Measurements from ENCODE around the gene CENPE.
A peak's percentile ranks its signal among the peaks of the same experiment; 100 is the strongest.

Gene CENPE

DNA sequence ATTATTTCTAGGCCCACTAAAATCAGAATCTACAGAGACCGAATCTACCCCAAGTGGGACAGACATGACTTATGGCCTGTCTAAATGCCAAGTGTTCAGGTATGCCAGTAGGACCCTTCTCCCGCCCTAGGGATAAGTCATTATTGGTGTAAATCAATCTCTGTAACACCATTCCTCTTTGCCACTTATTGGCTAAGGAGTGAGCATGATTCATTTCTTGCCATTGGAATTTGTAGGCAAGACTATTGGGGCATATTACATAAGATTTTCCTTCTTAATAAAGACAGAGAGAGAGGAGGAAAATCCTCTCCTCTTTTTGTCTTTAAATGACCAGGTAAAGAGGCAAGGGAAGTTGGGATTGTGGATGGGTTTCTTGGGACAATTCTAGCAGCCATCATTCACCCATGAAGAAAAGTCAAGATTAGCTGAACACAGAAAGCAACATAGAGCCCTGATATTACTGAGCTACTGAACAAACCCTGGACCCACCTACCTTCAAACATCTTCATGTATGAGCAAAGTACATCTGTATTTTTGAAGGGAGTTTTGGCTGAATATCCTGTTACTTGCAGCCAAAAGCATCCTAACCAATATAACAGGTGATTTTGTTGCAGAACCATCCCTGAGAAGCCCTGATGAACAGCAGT lies 124.2 kb downstream of the CENPE start:
- no peak for TF ChIP-seq CTCF (IDR thresholded peaks at IDR 0.05; ENCODE audit: low read depth, low read length)
- peak in 1 of 2 donors; percentile 18 for DNase-seq (ENCODE audit: low read depth in 2 of 2)
- no peak overlapping the region for H3K4me3 ChIP-seq (replicated peaks in 1 of 2; ENCODE audit: low read depth in 2 of 2, low read length in 2 of 2)

GRCh38 chr4:103067841-103068547 lies 130.1 kb downstream of the CENPE start:
- no peak overlapping the region for H3K4me3 ChIP-seq (replicated peaks in 1 of 2; ENCODE audit: low read depth in 2 of 2, low read length in 2 of 2)
- DNase-seq (ENCODE audit: low read depth in 2 of 2), result peak in 1 of 2 donors; percentile 59
- no peak for TF ChIP-seq CTCF (IDR thresholded peaks at IDR 0.05; ENCODE audit: low read depth, low read length)

DNA sequence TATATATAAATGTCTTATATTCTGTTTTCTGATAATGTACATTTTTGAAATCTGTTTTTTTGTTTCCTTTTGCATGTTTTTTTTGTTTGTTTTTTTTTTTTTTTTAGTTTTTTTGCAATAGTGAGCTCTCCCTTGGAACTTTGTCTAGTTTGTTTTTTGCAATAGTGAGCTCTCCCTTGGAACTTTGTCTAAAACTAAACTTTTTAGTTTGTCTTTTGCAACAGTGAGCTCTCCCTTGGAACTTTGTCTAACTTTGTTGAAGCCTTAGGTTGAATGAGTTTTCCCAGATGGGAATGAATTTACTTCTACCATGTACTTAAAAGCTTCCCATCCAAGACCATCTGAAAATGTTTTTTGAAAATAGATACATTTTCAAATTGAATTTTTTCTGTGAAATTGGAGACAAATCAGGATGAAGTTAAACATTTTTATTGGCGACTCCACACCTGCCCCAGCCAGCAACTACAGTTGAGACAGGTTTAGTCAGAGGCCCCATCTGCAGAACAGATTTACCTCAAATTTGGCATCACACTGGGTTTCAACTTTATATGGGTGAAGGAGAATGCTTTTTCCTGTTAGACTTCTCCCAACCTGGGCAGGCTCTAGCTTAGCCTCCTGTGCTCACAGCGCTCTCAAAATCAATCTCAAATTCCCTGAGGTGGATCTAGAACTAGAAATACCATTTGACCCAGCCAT lies 137.5 kb downstream of the CENPE start:
- no peak for DNase-seq (ENCODE audit: low read depth in 2 of 2)
- H3K4me3 ChIP-seq (replicated peaks in 1 of 2; ENCODE audit: low read depth in 2 of 2, low read length in 2 of 2), result no peak overlapping the region
- no peak for TF ChIP-seq CTCF (IDR thresholded peaks at IDR 0.05; ENCODE audit: low read depth, low read length)

Measured in cardiac fibroblast (primary cell).